Activated B cell treated with CpG ODN at 0.5 μM for 24 hours (primary cell): ENCODE measurements around the gene APMAP. TPM values are rescaled to one million over a fixed set of nuclear protein-coding genes. Genes with fewer than 3 reads are reported as not detected.

Experiments used
- ATAC-seq: fragments of 200-7000 bp; cut with Tn5 transposase; one replicate; pipeline ENCODE4 v1.10.0; 2021; ENCODE audit warnings: low read depth, mild to moderate bottlenecking, moderate library complexity
- CTCF ChIA-PET: fragments of 350-600 bp; sonication (Branson Sonifier 250); formaldehyde crosslinking; loops from one replicate; lab custom pipeline; 2021; ENCODE audit warnings: antibody characterized with exemption; lab: Charles Lee
- POLR2A ChIA-PET: fragments of 350-600 bp; sonication (Branson Sonifier 250); formaldehyde crosslinking; loops from one replicate; lab custom pipeline; 2021; ENCODE audit warnings: antibody characterized with exemption; lab: Charles Lee
- DNase-seq: peaks from one replicate; pipeline ENCODE4 v3.0.0; 2022
- H3K27ac Mint-ChIP-seq: one replicate; pipeline ENCODE4 v1.8.0; 2020; ENCODE audit warnings: mixed read lengths
- H3K27me3 Mint-ChIP-seq: one replicate; pipeline ENCODE4 v1.8.0; 2021; ENCODE audit warnings: mixed read lengths
- H3K36me3 Mint-ChIP-seq: one replicate; pipeline ENCODE4 v1.8.0; 2021; ENCODE audit warnings: low read depth, mixed read lengths
- H3K4me1 Mint-ChIP-seq: one replicate; pipeline ENCODE4 v1.8.0; 2021; ENCODE audit warnings: mixed read lengths
- H3K4me3 Mint-ChIP-seq: one replicate; pipeline ENCODE4 v1.8.0; 2020; ENCODE audit warnings: mild to moderate bottlenecking, mixed read lengths
- H3K9me3 Mint-ChIP-seq: one replicate; pipeline ENCODE4 v1.8.0; 2020; ENCODE audit warnings: mixed read lengths
- CTCF ChIP-seq: fragments of 200-600 bp; IDR thresholded peaks from one replicate; pipeline ENCODE4 v1.8.0; 2022; ENCODE audit warnings: antibody characterized with exemption, mild to moderate bottlenecking
- intact Hi-C: fragments of 100-400 bp; cut with micrococcal nuclease; formaldehyde crosslinking; loops from one replicate; pipeline ENCODE4 v1.15.1; 2024
- total RNA-seq: library from RNA; stranded (reverse); gene quantifications from 2 replicates; pipeline ENCODE4 v1.2.3, GENCODE V29; 2022

APMAP gene
- total RNA-seq, 1 donor from 2014 or later, result 22.3 TPM

DNA sequence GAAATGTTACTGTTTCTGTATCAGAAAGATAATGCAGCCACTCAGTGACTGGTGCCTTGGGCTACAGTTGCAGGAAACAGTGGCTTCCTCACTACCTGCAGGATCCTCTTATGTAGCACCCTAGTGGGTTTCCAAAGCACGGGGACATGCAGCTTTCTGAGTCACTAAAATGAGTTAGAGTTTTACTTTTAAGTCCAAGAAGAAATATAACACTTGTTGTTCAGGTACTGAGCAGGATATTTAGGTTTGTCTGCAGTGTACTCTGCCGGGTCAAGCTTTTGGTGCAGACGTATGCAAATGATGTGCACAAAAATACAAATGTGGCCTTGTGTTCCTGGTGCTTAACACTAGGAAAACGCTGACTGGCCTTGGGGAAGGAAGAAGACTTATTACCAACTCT is 43.4 kb upstream of the APMAP start:
- no peak for ATAC-seq

DNA sequence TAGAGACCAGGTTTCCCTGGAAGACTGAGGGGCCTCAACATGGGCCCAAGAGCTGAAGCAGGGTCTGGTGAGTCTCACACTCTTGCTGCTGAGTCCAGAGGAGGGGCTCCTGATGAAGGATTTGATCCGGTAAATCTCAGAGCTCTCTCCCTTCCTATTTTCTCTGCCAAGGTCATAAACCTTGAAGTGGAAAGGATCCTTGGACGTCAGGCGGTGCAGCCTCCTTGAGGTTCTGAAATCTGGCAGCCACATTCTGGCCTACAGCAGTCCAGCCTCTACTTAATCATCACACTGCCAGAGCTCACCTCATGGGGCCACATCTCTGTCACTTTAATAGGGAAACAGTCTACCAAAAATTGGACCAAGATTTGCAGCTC is 41.4 kb upstream of the APMAP start:
- H3K4me1 Mint-ChIP-seq, result peaks cover 59% of the 10 kb centered on the region
- no peak for ATAC-seq
- TF ChIP-seq CTCF, result no peak
- ChIA-PET POLR2A (no interaction called here), CTCF (interaction anchor here (0.8 kb wide), 1 partner anchor 39 kb away, joined by 3 read pairs; no protein-coding TSS in a partner anchor)
- H3K4me3 Mint-ChIP-seq, result no peak overlapping the region
- intact Hi-C loops, result no loop called here
- H3K27me3 Mint-ChIP-seq, result no peaks in the 10 kb centered on the region
- no peaks in the 10 kb centered on the region for H3K9me3 Mint-ChIP-seq
- H3K27ac Mint-ChIP-seq, result no peak overlapping the region
- H3K36me3 Mint-ChIP-seq, result peaks cover 38% of the 10 kb centered on the region
- DNase-seq, result no peak

More for the DNA sequence above, 43.4 kb upstream of the APMAP start:
- H3K27me3 Mint-ChIP-seq, result no peaks in the 10 kb centered on the region
- H3K4me3 Mint-ChIP-seq, result peak overlapping the region; percentile 61
- H3K9me3 Mint-ChIP-seq, result no peaks in the 10 kb centered on the region
- intact Hi-C loops, result no loop called here
- no peak for TF ChIP-seq CTCF
- peaks cover 62% of the 10 kb centered on the region for H3K4me1 Mint-ChIP-seq
- H3K36me3 Mint-ChIP-seq, result peaks cover 22% of the 10 kb centered on the region
- ChIA-PET POLR2A (interaction anchor here (1.2 to 4.1 kb wide), 4 partner anchors 12 to 22 kb away, joined by 3 to 40 read pairs (median 10); partner anchors contain the start of gene ACSS1), CTCF (interaction anchor here (1.9 to 2.5 kb wide), 2 partner anchors 29 to 41 kb away, joined by 9 to 10 read pairs; no protein-coding TSS in a partner anchor)
- no peak for DNase-seq
- H3K27ac Mint-ChIP-seq, result peak overlapping the region; percentile 84

GRCh38 chr20:25033265-25033923 is 40.8 kb upstream of the APMAP start:
- no peak for DNase-seq
- ChIA-PET POLR2A (interaction anchor here (0.9 to 1.2 kb wide), 3 partner anchors 20 to 32 kb away, joined by 3 read pairs; partner anchors contain the start of gene ACSS1), CTCF (interaction anchor here (0.8 kb wide), 1 partner anchor 38 kb away, joined by 3 read pairs; no protein-coding TSS in a partner anchor)
- Mint-ChIP-seq H3K4me3 (no peak overlapping the region), H3K9me3 (no peaks in the 10 kb centered on the region), H3K27ac (peak overlapping the region; percentile 46), H3K27me3 (no peaks in the 10 kb centered on the region), H3K36me3 (peaks cover 42% of the 10 kb centered on the region), H3K4me1 (peaks cover 54% of the 10 kb centered on the region)
- ATAC-seq, result no peak
- intact Hi-C loops, result no loop called here
- no peak for TF ChIP-seq CTCF

DNA sequence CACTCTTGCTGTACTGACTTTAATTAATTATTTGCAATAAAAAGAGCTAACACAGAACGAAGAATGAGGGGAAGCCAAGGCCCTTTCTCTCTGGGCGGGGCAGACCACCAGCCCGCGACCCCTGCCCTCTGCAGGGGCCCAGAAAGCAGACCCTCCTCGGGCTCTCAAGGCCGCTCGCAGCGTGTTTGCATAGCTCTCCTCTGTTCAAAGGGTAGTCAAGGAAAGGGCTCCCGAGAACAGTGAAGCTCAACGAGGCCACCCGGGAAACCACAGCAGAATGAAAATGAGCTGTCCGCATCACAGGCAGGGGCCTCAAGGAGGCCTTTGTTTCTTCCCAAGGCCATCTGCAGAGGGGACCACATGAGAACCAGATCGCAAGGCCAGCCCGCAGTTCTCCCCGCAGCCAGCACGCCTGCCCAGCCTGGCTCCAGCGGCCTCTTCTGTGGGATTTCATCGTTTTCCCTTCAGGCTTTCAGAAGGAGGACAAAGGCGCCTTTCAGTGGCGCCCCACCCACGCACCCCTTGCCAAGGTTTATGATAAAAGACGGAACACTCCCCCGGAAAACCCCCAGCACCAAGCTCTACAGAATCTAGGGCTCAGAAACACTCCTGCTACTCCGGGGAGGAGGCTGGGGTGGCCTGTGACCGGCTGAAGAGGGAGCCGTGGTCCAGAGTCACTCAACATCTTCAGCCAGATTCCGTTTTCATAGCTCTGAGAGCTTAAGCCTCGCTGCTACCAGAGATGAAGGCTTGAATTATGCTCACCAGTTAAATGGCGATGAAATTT is 40.1 kb upstream of the APMAP start:
- no peak for DNase-seq
- intact Hi-C loops, result no loop called here
- ChIA-PET CTCF (interaction anchor here (0.8 kb wide), 1 partner anchor 38 kb away, joined by 3 read pairs; no protein-coding TSS in a partner anchor), POLR2A (interaction anchor here (0.9 to 1.2 kb wide), 3 partner anchors 21 to 32 kb away, joined by 3 read pairs; partner anchors contain the start of gene ACSS1)
- Mint-ChIP-seq H3K27me3 (no peaks in the 10 kb centered on the region), H3K9me3 (no peaks in the 10 kb centered on the region), H3K4me3 (no peak overlapping the region), H3K36me3 (peaks cover 46% of the 10 kb centered on the region), H3K4me1 (peaks cover 47% of the 10 kb centered on the region), H3K27ac (no peak overlapping the region)
- no peak for TF ChIP-seq CTCF
- no peak for ATAC-seq

- intact Hi-C loops, result no loop called here
- H3K9me3 Mint-ChIP-seq, result no peaks in the 10 kb centered on the region
- DNase-seq (no peak), ATAC-seq (no peak)
- H3K4me1 Mint-ChIP-seq, result peaks cover 47% of the 10 kb centered on the region
- TF ChIP-seq CTCF, result no peak
- H3K4me3 Mint-ChIP-seq, result no peak overlapping the region
- no peak overlapping the region for H3K27ac Mint-ChIP-seq
- CTCF ChIA-PET, result no interaction called here
- H3K27me3 Mint-ChIP-seq, result no peaks in the 10 kb centered on the region
- H3K36me3 Mint-ChIP-seq, result peaks cover 52% of the 10 kb centered on the region
- POLR2A ChIA-PET, result no interaction called here
Measured at GRCh38 chr20:25032065-25032477, 39.5 kb upstream of the APMAP start.
